GM21717 (cell line): ENCODE measurements around the gene FLOT2.
"Not testable (repeated sequence)": the region's sequence is repeated elsewhere in the genome, so short reads cannot be mapped to it uniquely, and the experiment has no call there.

Experiments used
- ATAC-seq: cut with Tn5 transposase; IDR thresholded peaks from one replicate; pipeline ENCODE4 v1.9.1; 2021; ENCODE audit warnings: mild to moderate bottlenecking, moderate library complexity; ENCODE audit not compliant: unreplicated experiment

The FLOT2 gene, protein sequence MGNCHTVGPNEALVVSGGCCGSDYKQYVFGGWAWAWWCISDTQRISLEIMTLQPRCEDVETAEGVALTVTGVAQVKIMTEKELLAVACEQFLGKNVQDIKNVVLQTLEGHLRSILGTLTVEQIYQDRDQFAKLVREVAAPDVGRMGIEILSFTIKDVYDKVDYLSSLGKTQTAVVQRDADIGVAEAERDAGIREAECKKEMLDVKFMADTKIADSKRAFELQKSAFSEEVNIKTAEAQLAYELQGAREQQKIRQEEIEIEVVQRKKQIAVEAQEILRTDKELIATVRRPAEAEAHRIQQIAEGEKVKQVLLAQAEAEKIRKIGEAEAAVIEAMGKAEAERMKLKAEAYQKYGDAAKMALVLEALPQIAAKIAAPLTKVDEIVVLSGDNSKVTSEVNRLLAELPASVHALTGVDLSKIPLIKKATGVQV

DNA sequence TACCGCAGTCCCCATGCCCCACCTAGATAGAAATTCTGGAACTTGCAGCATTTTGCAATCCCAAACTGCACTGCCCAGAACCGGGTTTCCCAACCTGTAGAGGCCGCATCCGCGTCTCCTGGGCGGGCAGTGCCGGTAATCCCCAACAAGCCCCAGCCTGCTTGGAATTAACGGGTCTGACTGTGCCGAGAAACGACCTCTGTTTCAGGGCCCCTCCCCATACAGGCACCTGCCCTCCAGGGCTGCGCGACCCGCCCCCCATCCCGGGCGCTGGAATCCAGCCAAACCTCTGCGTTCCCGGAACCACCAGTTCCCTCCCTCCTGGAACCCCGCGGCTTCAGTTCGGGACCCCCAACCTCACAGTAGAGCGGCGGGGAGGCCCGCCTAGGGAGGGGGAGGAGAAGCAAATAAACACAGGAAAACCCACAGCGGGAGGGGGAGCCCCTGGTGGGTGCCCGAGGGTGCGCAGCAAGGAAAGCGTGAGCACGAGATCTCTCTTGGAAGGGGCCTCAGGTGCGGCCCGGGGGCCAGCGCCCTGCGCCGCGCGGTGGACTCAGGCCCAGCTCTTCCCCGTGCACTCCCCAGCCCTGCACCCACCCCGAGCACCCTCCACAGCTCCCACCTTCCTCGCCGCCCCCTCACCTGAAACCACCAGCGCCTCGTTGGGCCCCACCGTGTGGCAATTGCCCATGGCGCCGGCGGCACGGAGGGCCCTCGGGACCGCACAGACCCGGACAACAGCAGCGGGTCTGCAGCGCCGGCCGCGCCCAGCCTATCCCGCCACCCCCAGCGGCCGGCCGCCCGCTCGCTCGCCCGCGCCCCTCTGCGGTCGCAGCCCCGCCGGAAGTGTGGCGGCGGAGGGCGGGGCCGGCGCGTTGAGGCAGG is at the start of gene FLOT2:
TSS of gene FLOT2 (minus strand) at position 850 of the 885 bp plus-strand sequence. CDS start at position 691, 159 bp downstream.
- ATAC-seq, result no peak

GRCh38 chr17:28946239-28946638 is 48.7 kb upstream of the FLOT2 start:
- no peak for ATAC-seq

GRCh38 chr17:28944862-28945741 is 47.6 kb upstream of the FLOT2 start:
- no peak for ATAC-seq

- no peak for ATAC-seq
These were observed 46.8 kb upstream of the FLOT2 start for GRCh38 chr17:28944343-28944742.

DNA sequence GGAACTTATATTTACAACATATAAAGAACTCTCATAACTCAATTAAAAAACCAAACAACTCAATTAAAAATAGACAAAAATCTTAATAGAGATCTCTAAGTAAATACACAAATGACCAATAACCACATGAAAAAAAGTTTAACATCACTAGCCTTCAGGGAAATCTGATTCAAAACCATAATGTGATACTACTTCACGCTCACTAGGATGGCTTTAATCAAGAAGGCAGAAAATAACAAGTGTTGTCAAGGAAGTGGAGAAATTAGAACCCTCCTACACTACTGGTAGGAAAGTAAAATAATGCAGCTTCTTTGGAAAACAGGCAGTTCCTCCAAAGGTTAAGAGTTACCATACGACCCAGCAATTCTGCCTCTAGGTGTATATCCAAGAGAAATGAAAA is 45.4 kb upstream of the FLOT2 start:
- no peak for ATAC-seq

DNA sequence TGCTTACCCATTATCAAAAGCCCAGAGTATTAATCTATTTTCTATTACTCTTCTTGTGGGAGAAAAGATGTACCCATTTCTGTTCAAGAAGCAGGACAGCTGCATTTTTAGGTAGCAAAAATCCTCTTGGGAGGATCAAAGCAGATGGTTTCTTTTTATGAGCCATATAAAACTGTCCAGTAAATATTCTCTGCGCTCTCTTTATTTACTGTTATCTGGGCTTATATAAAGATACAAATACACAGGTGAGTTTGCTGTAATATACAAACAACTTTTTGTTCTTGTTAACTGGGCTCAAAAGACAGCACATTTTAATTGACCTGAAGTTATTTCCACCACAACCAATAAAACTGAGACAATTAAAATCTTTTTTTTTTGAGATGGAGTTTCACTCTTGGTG is 43.7 kb upstream of the FLOT2 start:
- no peak for ATAC-seq

DNA sequence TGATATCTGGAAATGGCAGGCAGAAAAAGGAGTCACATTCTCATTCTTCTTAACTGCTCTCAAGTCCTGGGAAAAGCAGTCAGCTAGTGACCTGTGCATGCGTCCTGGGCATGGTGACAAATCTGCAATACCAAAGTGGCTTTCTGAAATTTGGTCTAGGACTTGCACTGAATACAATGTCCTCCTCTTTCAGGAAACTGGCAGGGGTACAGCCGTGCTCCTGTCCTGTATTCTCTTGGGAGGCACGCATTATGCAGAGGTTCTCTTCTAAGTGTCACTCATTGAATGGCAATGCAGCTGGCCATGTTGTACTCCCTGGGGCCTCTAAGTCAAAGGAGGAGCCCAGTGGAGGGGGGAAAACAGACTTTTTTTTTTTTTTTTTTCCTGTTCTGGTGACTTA is 43.1 kb upstream of the FLOT2 start:
- ATAC-seq, result no peak

DNA sequence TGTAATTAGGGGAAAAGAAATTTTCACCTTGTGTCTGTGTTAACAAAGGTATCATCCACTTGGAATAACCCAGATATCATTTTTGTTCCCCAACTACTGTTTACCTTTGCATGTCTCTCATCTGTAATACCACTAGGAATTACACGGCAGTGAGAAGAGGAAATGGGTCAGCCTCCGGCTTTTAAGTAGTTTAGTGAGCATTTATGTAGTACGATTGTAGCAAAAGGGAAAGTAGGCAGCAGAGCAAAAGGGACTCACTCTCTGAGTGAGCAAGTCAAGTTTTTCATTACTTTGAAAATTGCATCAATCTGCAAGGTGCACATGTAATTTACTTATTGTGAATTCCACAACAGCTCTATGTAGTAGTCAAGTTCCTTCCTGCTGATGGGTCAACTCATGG is 42.6 kb upstream of the FLOT2 start:
- ATAC-seq, result no peak

DNA sequence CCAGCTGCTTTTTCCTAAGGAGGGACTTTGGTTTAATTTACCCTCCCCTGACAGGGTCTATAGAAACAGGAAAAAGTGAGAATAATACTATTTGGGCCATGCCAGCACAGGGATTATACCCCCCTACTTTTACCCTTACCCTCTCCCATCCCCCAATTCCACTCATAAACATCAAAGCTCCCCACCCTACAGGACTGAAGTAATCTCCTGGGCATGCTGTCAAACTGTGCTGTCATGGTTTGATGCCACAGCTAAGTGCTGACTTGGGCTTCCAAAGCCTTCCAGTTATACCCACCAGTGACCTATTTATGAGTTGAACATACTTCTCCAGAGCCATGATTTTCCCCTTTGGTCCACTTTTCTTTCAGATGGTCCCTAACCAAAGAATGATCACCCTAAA is 41.0 kb upstream of the FLOT2 start:
- no peak for ATAC-seq

DNA sequence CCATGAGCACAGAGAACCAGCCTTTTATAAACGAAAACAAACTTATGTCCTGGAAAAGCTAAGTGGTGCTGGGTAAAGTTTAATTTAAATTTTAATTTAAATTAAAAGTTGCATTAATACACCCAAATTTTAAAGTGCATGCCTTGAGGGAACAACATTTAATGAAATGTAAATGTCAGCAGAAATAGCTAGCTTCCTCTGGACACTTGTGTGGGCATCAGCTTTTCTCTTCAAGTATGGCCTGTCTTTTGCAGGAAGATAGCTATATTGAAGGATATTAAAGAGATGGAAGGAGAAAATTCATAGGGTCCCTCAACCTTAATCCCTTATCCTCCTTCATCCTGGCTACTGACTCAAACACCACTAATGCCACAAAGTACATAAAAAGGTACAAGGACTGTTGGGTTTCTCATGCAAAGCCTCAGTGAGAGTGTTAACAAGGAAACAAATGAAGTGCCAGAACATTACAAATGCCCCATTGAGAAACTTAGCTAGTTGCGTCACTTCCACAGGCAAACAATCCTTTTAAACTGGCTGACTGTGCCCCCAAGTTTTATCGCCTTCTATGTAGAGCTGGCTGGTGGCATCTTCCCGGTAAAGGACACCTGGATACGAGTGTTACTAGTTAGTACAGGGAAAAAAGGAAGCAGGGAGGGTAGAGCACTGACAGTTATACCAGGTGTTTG is 39.7 kb upstream of the FLOT2 start:
- no peak for ATAC-seq

GRCh38 chr17:28935744-28936460 is 38.4 kb upstream of the FLOT2 start:
- ATAC-seq, result no peak

GRCh38 chr17:28934508-28934907 is 37.0 kb upstream of the FLOT2 start:
- ATAC-seq, result not testable (repeated sequence)

GRCh38 chr17:28929787-28930186 is 32.3 kb upstream of the FLOT2 start:
- ATAC-seq, result no peak

DNA sequence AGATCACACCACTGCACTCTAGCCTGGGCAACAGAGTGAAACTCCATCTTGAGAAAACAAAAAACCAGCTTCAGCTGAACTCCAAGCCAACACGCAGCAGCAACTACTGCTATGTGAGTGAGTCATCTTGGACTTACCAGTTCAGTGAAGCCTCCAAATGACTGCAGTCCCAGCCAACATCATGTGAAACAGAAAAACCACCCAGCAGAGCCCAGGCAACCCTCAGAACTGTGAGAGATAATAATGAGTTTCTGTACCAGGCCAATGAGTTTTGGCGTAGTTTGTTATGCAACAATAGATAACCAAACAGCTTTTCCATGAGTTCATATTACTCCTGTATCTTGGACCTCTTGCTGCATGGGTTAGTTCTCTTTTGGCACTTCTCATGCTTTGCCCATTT is 30.5 kb upstream of the FLOT2 start:
- no peak for ATAC-seq

DNA sequence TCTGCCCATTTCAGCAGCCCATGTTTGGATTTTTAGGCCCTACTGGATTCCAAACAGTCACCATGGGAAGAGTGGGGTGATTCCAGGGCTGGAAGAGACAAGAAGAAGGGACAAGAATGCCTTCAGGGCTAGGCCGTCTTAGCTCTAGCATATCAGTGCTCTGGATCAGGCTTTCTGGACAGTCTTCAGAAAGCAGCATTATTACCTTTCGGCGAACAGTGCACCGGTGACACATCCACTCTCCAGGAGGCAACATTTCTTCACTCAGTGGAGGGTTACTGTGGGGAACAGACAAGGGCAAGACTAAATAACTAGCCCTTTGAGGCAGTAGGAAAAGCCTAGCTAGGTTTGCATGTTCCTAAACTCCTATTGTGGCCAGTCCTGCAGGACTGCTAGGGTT is 29.3 kb upstream of the FLOT2 start:
- no peak for ATAC-seq

GRCh38 chr17:28926366-28926765 is 28.8 kb upstream of the FLOT2 start:
- ATAC-seq, result no peak

DNA sequence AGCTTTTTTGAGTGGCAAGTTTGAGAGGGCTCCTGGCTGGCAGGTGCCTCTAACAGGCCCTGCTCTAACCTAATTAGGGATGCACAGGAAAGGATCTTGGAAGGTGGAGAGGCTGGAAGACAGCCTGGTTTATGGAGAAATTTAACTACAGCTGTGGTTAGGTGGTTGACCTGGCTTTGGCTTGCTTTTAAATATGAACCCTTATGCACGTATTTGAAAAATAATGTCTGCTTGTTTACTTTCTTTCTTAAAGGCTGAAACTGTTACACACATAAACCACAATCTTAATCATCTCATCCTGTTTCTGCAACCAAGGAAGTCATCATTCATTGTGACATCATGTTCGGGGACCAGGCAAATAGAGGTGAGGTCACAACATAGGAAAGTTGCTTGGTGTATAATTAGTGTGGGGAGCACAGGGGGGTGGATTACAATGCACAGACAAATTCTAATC is 28.4 kb upstream of the FLOT2 start:
- no peak for ATAC-seq

- no peak for ATAC-seq
These were observed 22.7 kb upstream of the FLOT2 start for GRCh38 chr17:28920201-28920600.

DNA sequence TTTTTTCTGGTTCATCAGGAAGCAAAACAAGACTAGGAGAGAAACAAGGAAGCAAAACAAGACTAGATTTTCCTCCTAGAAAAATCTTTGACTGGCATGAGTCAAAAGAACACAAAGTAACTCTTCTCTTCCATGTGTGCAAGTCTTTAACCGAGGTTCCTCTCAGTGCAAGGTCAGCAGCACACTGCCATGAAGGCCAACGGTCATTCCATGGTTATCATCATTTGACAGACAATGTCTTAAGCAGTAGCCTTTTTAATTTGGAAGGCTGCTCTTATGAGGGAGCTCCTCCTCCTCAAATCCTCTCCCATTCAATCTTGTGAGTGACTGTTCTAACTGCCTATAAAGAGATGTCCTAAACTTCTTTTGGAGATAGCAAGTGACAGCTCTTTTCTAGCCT is 20.8 kb upstream of the FLOT2 start:
- no peak for ATAC-seq

GRCh38 chr17:28917465-28917864 is 19.9 kb upstream of the FLOT2 start:
- ATAC-seq, result no peak
